Cardiac muscle cell (in vitro differentiated cells and primary cell): ENCODE measurements around the gene KCNN3. TPM values are rescaled to one million over a fixed set of nuclear protein-coding genes. Genes with fewer than 3 reads are reported as not detected.

Source experiments
- DNase-seq, 2 donors: peaks; one replicate each; pipeline versions ENCODE4 v3.0.0 to v3.0.0-alpha.2; 2010 to 2017; ENCODE audit warnings: low read depth in 1 of 2, low spot score in 1 of 2
- H3K27ac ChIP-seq: fragments of 200-600 bp; sonication (generic); 2 replicates; pipeline ENCODE4 v1.5.1; 2016
- H3K27me3 ChIP-seq: fragments of 200-600 bp; sonication (generic); 2 replicates; pipeline ENCODE4 v1.6.0; 2016; ENCODE audit warnings: control low read depth
- H3K36me3 ChIP-seq: fragments of 200-600 bp; sonication (generic); 2 replicates; pipeline ENCODE4 v1.5.1; 2016; ENCODE audit warnings: control low read depth
- H3K4me1 ChIP-seq: fragments of 200-600 bp; sonication (generic); 2 replicates; pipeline ENCODE4 v1.8.1; 2017; ENCODE audit warnings: low read depth, mild to moderate bottlenecking, mixed run types
- H3K4me3 ChIP-seq: fragments of 200-600 bp; sonication (generic); 2 replicates; pipeline ENCODE4 v1.5.1; 2016; ENCODE audit warnings: mild to moderate bottlenecking
- H3K9me3 ChIP-seq: fragments of 200-600 bp; sonication (generic); 2 replicates; pipeline ENCODE4 v1.5.1; 2017; ENCODE audit warnings: low read depth, mild to moderate bottlenecking, control low read depth
- polyA plus RNA-seq: library from polyadenylated mRNA; unstranded; fragments of >200 nt; fragmentation: Nextera tagmentation; extraction: Ambion mirVana; gene quantifications from 2 replicates; pipeline ENCODE4 v1.2.1, GENCODE V29; 2016
- total RNA-seq: library from RNA; depleted of rRNA; stranded (reverse); fragments of >200 nt; gene quantifications from 2 replicates; pipeline ENCODE4 v1.2.3, GENCODE V29; 2016
- TF ChIP-seq, protein P1 (sequence below): IDR thresholded peaks from 2 replicates; pipeline ENCODE4 v1.5.1; 2012; ENCODE audit warnings: low read depth, mild to moderate bottlenecking, low read length

KCNN3 gene
- total and polyA plus RNA-seq, 2 experiments from 2014 or later: 1.5 to 2.9 TPM

DNA sequence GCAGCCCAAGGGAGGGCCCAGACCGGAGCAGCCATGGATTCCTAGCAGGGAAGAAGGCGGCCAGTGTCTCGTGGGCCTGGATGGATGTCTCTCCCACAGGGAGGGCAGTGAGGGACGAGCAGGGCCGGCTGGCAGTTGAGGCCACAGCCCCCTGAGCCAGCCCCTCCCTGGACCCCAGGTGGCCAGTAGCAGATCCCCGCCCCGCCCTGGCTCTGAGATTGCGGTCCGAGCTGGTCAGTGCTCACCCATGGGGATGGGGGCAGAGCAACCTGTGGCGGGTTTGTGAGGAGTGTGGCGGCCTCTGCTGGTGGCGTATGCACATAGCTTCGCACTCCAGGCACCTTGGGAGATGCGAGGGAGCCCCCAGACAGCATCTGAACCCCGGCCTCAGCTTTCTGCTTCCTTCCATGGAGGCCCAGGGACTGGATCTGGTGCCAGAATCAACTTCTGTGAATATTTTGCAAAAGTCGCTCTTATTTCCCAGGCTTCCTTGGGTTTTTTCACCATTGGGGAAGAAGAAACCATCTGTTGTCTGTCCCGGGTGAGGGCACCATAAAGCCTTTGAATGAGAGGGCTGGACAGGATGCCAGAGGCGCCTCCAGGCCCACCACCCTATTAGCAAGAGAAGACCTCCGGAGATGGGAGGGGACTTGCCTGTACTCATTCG, 8.4 kb upstream of the KCNN3 start:
- H3K36me3 ChIP-seq: no peaks in the 10 kb centered on the region
- TF ChIP-seq, protein P1, sequence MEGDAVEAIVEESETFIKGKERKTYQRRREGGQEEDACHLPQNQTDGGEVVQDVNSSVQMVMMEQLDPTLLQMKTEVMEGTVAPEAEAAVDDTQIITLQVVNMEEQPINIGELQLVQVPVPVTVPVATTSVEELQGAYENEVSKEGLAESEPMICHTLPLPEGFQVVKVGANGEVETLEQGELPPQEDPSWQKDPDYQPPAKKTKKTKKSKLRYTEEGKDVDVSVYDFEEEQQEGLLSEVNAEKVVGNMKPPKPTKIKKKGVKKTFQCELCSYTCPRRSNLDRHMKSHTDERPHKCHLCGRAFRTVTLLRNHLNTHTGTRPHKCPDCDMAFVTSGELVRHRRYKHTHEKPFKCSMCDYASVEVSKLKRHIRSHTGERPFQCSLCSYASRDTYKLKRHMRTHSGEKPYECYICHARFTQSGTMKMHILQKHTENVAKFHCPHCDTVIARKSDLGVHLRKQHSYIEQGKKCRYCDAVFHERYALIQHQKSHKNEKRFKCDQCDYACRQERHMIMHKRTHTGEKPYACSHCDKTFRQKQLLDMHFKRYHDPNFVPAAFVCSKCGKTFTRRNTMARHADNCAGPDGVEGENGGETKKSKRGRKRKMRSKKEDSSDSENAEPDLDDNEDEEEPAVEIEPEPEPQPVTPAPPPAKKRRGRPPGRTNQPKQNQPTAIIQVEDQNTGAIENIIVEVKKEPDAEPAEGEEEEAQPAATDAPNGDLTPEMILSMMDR: peak; percentile 83
- H3K4me1 ChIP-seq: no peaks in the 10 kb centered on the region
- no peak overlapping the region for H3K4me3 ChIP-seq
- no peak overlapping the region for H3K27ac ChIP-seq
- no peaks in the 10 kb centered on the region for H3K9me3 ChIP-seq
- DNase-seq: peak; percentile 79 to 88
- no peaks in the 10 kb centered on the region for H3K27me3 ChIP-seq

DNA sequence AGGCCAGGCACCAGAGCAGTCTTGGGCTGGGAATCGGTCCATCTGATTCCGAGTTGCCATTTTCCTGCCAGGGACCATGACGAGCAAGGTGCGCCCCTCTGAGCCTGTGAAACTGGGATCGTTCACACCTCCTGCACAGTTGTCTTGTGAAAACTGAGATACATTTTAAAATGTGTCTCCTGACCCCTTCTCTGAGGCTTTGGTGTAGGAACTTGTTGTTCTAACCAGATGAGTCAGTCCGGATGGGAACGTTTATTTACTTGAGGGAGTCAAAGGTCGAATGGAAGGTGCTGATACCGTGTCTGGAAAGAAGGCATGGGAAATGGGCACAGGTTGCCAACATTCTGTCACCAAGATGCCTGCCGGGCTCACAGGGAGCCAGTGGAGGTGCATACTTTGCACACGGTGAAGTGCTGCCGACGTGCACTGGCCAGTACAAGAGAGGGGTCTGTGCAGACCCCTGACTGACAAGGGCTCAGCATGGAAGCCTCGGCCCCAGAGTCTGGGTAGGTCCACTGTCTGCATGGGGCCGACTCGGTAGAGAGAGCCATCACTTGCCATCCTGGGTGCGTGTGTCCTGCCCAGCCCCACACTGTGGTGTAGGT, 7.4 kb upstream of the KCNN3 start:
- DNase-seq: peak in 1 of 2 donors; percentile 32
- no peaks in the 10 kb centered on the region for H3K9me3 ChIP-seq
- TF ChIP-seq, protein P1: no peak

GRCh38 chr1:154876842-154877369, 6.8 kb upstream of the KCNN3 start:
- no peak overlapping the region for H3K27ac ChIP-seq
- H3K4me1 ChIP-seq: no peaks in the 10 kb centered on the region
- H3K9me3 ChIP-seq: no peaks in the 10 kb centered on the region
- no peaks in the 10 kb centered on the region for H3K27me3 ChIP-seq
- no peak for DNase-seq
- H3K4me3 ChIP-seq: no peak overlapping the region
- TF ChIP-seq, protein P1: no peak
- H3K36me3 ChIP-seq: no peaks in the 10 kb centered on the region

More for the DNA sequence above, 7.4 kb upstream of the KCNN3 start:
- Histone ChIP-seq H3K4me1 (no peaks in the 10 kb centered on the region), H3K36me3 (no peaks in the 10 kb centered on the region), H3K4me3 (no peak overlapping the region), H3K27ac (no peak overlapping the region), H3K27me3 (no peaks in the 10 kb centered on the region)

GRCh38 chr1:154874465-154874864, 4.4 kb upstream of the KCNN3 start:
- Histone ChIP-seq H3K27me3 (peaks cover under 1% of the 10 kb centered on the region), H3K27ac (no peak overlapping the region), H3K36me3 (no peaks in the 10 kb centered on the region), H3K4me1 (no peaks in the 10 kb centered on the region), H3K4me3 (no peak overlapping the region), H3K9me3 (no peaks in the 10 kb centered on the region)
- TF ChIP-seq, protein P1: no peak
- no peak for DNase-seq

- no peaks in the 10 kb centered on the region for H3K36me3 ChIP-seq
- no peak overlapping the region for H3K27ac ChIP-seq
- TF ChIP-seq, protein P1: no peak
- no peaks in the 10 kb centered on the region for H3K9me3 ChIP-seq
- no peak overlapping the region for H3K4me3 ChIP-seq
- peaks cover 10% of the 10 kb centered on the region for H3K27me3 ChIP-seq
- DNase-seq: no peak
- H3K4me1 ChIP-seq: no peaks in the 10 kb centered on the region
Observed at GRCh38 chr1:154873321-154873950, 3.4 kb upstream of the KCNN3 start.
